Stimulated activated CD4-positive, alpha-beta T cell treated with anti-CD3 and anti-CD28 coated beads, Interleukin-12 subunit alpha, Interleukin-12 subunit beta, amount 100 ng/mL, for 4 hours (primary cell): ENCODE results near the gene OR4D9.

Source experiments
- DNase-seq: peaks from one replicate; pipeline ENCODE4 v3.0.0-alpha.2; 2020

OR4D9 gene

GRCh38 chr11:59550842-59551658 lies 39.7 kb downstream of the OR4D9 start:
- peak; percentile 78 for DNase-seq

DNA sequence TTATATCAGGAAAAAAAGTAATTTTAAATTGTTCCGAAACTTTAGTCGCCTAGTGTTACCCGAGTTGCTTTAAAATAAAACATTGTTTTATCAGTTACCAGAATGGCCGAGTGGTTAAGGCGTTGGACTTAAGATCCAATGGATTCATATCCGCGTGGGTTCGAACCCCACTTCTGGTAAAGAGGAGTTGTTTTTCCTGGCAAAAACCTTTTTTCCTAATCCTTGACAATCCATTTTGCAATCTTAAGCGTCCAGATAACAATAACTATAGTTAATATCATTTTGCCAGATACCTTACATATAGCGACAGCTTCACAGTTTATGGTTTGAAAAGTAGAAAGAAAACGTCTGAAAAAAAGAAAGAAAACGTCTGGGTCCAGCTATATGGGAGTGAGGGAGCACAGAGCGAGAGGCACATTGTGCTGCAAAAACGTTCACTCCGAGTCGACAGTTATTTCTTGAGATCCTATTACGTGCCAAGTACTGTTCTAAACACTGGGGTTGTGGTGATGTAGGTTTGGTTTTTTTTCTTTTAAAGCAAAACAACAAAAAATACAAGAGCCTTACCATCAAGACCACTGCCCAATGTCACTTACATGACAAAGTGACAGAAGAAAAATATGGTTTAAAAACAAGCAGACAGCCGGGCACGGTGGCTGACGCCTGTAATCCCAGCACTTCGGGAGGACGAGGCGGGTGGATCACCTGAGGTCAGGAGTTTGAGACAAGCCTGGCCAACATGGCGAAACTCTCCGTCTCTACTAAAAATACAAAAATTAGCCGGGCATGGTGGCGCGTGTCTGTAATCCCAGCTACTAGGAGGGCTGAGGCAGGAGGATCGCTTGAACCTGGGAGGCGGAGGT lies 40.6 kb downstream of the OR4D9 start:
- DNase-seq, result no peak

DNA sequence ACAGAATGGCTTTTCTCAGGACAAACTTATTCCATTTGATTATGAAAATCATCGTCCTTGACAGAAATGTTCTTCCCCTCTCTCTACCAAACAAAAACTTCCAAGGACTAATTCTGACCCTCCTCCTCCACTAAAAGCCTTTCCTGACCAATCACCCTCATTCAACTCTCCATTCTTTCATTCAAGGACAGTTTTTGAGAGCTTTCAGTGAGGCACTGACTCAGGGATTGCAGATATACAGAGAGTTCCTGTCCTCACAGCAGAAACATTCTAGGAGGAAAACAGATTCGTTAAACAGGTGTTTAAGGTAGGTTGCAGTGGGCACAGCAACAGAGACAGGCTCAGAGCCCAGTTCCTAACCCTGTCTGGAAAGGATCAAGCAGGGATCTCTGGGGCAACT lies 41.5 kb downstream of the OR4D9 start:
- no peak for DNase-seq

DNA sequence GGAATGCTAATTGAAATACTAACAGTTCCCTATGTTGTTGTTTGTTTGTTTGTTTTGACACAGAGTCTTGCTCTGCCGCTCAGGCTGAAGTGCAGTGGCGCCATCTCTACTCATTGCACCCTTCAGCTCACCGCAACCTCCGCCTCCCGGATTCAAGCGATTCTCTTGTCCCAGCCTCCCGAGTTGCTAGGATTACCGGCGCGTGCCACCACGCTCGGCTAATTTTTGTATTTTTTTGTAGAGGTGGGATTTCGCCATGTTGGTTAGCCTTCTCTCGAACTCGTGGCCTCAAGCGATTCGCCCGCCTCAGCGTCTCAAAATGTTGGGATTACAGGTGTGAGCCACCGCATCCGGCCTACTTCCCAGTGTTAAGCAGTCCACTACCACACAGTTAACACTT lies 42.0 kb downstream of the OR4D9 start:
- no peak for DNase-seq

DNA sequence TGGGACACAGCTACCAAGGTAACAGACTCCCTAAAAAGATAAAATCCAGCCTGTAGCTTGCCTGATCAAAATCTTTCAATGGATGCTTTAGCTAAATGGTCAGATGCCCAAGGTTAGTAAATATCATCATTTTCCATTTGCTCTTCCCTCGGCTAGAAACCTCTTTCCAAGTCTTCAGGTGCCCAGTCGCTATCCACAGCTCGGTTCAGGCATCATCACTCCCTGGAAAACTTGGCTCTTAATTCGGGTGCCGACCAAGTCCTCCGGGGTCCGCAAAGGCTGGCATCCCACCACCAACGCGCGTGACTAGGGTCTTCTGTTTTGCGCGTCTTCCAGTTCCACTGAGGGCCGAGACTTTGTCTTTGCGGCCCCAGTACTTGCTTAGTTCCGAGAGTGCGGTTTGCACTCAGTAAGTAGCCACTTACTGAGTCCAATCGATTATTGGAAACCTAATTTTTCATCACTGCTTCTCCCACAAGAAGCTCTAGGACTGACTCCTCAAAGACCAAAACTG lies 44.3 kb downstream of the OR4D9 start:
- no peak for DNase-seq

DNA sequence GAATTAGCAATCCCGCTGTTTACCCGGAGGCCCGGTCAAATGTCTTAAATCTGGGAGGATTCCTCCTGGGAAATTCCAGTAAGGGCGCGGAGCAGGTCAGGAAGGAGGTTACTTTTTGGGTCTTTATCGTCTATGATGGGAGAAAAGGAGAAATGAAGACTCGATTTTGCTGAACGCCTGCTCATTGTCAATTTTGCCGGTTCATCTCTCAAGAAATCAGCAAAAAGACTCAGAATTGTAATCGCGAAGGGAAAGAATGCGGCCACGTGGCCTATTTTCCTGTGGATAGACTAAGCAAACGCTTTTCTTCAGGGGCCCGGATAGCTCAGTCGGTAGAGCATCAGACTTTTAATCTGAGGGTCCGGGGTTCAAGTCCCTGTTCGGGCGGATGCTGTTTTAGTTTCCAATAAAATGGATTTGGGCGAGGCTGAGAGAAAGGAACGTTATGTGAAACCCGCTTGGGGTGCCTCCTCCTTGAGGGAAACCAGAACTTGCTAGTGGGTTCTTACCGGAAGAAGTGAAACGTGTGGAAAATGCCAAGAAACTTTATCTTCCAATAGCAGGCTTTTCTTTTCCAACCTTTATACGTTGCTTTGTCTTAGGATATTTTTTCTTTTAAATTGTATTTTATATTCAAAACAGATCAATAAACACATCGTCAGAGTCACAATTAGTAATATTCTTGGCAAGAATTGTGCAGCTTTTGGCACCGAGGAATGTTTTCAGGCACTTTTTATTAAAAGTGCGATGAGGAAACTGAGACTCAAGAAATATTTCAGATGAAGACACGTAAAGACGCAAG lies 45.0 kb downstream of the OR4D9 start:
- DNase-seq, result peak; percentile 72

DNA sequence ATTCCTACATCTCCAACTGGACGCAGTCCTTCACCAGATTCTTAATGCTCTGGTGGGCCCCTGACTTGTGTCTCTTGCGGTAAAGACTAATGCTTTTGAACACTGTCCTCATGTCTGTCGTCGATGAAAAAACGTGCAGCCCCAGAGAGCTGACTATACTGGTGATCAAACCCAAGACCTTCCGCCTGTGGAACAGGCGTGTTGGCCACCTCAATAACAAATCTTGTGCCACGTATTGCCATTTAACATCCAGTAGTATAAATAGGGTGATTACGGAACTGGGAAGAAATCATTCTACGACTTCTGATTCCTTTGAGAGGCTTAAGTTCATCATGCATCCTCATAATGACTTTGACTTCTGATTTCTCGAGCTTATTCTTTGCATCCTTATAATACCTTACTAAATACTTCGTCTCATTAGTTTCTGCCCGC lies 45.6 kb downstream of the OR4D9 start:
- DNase-seq, result no peak

- DNase-seq, result no peak
Observed at GRCh38 chr11:59558270-59558643, 46.9 kb downstream of the OR4D9 start.

- no peak for DNase-seq
Observed at GRCh38 chr11:59559886-59560285, 48.5 kb downstream of the OR4D9 start.

DNA sequence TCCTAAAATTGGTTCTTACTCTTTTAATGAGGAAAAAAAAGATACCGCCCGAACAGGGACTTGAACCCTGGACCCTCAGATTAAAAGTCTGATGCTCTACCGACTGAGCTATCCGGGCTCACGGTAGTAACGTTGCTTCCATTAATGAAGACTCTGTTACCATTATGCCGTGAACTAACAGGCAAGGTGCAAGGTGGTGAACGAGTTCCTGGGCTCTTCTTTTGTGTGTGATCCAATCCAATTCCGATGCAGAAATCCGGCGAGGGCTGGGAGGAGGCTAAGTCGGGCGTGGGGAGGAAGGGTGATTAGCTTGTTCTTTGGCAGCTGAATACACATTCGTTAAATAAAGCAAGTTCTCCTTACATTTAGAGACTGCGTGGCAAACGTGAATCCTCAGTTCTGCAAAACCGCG lies 49.0 kb downstream of the OR4D9 start:
- peak; percentile 68 for DNase-seq

- DNase-seq, result peak; percentile 86
Observed at GRCh38 chr11:59560702-59561473, 49.5 kb downstream of the OR4D9 start.

- DNase-seq, result no peak
Observed at GRCh38 chr11:59562292-59562691, 51.0 kb downstream of the OR4D9 start.
